ENCODE measurements around the gene CACUL1.
"Not testable (repeated sequence)": the region's sequence is repeated elsewhere in the genome, so short reads cannot be mapped to it uniquely, and the experiment has no call there.

CACUL1 gene

DNA sequence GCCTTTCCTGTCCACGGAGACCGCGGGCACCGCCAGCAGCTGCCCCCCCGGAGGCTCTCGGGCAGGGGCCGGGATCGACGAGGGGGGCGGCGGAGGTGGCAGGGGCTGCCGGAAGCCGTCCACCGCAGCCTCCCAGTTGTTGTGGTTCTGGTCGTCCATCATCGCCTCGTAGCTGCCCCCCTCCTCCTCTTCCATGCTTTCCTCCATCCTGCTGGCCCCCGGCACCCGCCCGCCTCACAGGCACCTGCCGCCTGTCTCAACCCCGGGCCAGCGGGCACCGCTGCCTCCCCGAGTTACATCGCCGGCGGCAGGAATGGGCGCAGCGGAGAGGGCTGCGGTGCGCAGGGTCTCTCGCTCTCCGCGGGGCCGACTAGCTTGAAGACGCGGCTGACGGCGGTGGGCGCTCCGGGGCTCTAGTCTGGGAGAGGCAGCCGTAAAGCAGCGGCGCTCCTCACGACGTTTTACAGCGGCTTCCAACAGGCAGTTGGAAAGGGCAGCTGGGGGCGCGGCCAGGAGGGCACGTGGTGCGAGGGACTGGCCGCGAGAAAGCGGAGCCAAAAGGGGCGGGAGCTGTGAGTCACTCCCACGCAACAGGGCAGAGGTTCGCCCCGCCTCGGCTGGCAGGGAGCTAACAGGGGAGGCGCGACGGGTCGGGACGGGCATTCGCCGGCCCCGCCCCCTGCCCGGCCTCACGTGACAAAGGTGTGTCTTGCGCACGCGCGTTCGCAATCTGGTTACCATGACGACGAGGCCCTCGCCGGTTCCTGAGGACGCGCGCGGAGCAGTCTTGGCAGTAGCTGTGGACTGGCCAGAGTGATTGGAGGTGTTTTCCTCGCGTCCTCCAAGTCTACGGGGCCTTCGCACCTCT lies at the start of gene CACUL1:
TSS of gene CACUL1 (minus strand) at position 415 of the 868 bp plus-strand sequence. CDS start at position 207, 208 bp downstream.
- in situ Hi-C loops (cut with HindIII; ENCODE audit: low sequenced_read_pairs) = no loop called here

DNA sequence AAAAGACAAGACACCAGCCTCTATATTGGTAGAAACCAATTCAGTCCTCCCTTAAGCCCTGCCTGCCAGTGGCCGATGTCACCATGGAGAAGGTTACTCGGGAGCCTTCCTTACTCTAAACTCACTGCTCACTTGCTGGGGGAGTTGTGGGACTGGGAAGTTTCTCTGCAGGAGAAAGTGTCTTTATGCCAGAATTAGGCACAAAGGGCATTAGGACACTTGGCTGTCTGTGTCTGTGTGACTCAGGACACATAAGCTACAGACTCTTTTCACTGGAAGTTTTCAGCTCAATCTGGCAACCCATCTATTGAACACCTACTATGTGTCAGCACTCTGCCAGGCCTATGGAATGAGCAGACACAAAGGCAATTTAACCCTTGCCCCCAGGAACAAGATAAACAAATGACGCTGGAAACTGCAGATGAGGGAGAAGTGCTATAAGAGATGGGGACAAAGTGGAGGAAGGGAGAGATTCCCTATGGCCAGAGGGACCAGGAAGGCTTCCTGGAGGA lies 49.5 kb upstream of the CACUL1 start:
- in situ Hi-C loops (cut with HindIII; ENCODE audit: low sequenced_read_pairs) = no loop called here

DNA sequence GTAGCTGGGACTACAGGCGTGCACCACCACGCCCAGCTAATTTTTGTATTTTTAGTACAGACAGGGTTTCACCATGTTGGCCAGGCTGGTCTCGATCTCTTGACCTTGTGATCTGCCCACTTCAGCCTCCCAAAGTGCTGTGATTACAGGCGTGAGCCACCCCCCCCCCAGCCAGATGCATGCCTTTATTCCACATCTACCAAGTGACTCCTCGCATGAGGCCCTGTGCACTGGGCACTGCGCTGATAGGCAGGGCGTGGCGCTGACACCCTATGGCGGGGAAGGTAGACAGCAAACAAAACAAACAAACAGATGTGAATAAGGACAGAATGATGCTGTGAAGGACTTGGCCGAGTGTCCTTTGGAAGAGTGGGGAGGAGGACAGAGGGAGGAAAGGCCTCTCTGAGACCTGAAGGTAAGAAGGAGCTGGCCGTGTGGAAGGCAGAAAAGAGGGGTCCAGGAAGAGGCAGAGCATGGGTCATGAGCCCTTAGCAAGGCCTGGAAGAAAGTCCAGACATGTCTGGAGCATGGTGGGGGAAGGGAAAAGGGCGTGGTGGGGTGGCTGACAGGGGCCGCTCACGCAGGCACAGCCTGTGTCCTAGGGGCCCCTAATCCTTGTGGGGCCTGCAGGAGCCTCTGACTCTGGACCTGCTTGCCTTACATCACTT lies 47.5 kb upstream of the CACUL1 start:
- in situ Hi-C loops (cut with HindIII; ENCODE audit: low sequenced_read_pairs) = no loop called here

DNA sequence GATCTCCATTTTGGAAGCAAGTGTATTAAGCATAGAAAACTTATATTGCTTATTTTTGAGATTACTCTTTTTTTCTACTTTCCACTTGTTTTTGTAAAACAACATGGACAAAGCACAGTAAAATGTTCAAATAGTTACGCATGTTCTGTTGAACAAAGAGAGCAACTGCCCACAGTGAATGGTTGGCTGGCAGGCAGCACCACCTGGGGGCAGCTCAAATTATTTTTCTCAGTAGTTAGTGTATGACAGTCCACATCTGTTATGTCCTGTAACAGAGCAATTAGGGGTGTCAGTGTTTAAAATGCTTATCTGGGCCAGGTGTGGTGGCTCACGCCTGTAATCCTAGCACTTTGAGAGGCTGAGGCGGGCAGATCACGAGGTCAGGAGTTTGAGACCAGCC lies 46.1 kb upstream of the CACUL1 start:
- in situ Hi-C loops (cut with HindIII; ENCODE audit: low sequenced_read_pairs) = no loop called here

DNA sequence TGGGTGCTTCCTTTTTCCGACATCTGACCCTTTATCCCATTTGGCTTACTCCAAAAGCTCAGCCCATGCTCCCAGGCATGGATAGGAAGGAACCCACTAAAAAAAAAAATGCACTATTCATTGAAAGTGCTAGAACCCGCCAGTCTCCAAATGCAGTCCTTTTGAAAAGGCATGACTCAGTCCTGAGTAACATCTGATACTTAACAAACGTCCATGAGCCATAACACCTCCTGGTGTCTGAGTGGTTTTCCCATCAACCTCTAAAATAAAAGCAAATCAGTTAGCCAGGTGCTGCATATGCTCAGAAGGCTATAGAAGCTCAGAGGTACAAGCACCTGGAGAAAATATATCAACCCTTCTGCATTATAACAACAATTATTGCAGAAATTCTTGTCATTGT lies 45.0 kb upstream of the CACUL1 start:
- in situ Hi-C loops (cut with HindIII; ENCODE audit: low sequenced_read_pairs) = loop anchor here (5.0 kb wide), 2 partner anchors 53 to 97 kb away; no protein-coding TSS in a partner anchor

DNA sequence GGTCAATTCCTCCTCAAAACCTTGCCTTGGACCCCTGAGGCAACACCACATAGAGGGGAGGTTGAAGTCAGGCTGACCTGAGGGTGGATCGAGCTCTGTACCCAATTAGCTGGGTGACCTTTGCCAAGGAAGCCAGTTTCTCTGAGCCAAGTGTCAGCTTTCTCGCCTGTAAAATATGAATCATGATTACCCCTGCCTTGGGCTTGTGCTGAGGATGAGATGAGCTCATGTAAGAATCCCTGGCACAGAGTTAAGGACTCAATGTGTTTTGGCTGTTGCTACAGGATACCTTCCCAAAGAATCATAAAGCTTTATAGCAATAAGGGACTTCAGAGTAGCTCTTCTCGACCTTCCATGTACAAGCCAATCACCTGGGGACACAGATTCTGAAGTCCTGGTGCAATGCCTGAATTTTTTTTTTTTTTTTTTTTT lies 43.5 kb upstream of the CACUL1 start:
- in situ Hi-C loops (cut with HindIII; ENCODE audit: low sequenced_read_pairs) = loop anchor here (5.0 kb wide), 2 partner anchors 54 to 96 kb away; no protein-coding TSS in a partner anchor

DNA sequence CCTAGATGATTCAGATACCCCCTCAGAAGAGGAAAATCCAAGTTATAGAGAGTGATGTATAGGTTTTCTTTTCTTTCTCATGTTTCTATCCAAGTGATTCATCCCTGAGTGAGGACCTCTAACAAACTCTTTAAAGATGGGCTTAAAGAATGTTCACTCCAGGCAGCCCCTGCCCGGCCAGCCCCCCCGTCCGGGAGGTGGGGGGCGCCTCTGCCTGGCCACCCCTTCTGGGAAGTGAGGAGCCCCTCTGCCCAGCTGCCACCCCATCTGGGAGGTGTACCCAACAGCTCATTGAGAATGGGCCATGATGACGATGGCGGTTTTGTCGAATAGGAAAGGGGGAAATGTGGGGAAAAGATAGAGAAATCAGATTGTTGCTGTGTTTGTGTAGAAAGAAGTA lies 40.2 kb upstream of the CACUL1 start:
- in situ Hi-C loops (cut with HindIII; ENCODE audit: low sequenced_read_pairs) = loop anchor here (5.0 kb wide), 2 partner anchors 57 to 93 kb away; no protein-coding TSS in a partner anchor

DNA sequence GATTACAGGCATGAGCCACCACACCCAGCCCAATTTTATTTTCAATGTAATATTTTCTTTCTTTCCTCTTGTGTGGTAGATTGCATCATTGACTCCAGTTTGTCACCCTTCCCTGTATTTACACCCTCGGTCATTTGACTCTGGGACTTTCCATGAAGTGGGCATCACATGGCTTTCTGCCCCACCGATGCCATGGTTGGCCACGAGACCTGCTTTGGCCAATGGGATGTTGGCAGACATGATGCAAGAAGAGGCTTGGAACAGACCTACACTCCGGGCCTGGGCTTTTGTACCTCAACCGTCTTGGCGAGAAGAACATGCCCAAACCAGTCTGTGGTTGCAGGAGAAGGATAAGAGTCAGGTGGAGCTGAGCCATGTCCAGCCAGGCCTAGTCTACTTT lies 38.8 kb upstream of the CACUL1 start:
- in situ Hi-C loops (cut with HindIII; ENCODE audit: low sequenced_read_pairs) = no loop called here

DNA sequence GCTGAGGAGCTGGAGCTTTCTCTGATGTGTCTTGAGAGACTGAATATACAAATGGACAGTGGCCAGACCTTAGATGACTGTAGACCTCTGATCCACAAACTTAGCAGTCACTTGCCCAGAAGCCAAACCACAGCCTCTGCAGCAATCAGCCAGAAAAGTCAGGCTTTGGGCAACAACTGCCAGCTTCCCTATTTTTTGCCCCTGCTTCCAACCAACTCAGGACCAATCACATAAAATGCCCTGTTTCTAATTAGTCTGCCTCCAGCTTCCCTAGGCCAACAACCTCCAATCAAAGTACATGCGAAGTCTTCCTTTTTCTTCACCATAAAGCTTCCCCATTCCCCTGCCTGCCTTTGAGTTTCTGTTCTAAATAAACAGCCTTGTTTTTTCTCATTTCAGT lies 37.8 kb upstream of the CACUL1 start:
- in situ Hi-C loops (cut with HindIII; ENCODE audit: low sequenced_read_pairs) = no loop called here

DNA sequence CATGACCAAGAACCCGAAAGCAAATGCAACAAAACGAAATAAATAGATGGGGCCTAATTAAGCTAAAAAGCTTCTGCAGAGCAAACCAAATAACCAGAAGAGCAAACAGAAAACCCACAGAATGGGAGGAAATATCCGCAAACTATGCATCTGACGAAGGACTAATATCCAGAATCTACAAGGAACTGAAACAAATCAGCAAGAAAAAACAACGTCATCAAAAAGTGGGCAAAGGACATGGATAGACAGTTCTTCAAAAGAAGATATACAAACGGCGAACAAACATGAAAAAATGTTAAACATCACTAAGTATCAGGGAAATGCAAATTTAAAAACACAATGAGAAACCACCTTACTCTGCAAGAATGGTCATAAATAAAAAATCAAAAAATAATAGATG lies 35.3 kb upstream of the CACUL1 start:
- in situ Hi-C loops (cut with HindIII; ENCODE audit: low sequenced_read_pairs) = no loop called here

DNA sequence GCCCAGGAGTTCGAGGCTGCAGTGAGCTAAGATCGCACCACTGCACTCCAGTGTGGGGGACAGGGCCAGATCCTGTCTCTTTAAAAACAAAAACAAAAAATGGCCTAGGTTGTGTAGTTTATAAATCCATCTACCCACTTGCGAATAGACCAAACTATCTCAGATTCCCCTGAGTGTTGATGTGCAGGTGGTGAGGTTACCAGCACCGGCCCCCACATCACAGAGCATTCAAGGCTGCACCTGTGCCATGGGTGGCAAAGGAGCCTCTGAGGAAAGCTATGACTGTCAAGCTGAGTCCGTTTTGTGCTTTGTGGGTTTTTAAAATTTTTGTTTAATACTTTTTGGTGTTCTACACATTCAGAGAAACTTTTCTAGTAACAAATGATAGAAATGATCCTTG lies 30.8 kb upstream of the CACUL1 start:
- in situ Hi-C loops (cut with HindIII; ENCODE audit: low sequenced_read_pairs) = no loop called here

DNA sequence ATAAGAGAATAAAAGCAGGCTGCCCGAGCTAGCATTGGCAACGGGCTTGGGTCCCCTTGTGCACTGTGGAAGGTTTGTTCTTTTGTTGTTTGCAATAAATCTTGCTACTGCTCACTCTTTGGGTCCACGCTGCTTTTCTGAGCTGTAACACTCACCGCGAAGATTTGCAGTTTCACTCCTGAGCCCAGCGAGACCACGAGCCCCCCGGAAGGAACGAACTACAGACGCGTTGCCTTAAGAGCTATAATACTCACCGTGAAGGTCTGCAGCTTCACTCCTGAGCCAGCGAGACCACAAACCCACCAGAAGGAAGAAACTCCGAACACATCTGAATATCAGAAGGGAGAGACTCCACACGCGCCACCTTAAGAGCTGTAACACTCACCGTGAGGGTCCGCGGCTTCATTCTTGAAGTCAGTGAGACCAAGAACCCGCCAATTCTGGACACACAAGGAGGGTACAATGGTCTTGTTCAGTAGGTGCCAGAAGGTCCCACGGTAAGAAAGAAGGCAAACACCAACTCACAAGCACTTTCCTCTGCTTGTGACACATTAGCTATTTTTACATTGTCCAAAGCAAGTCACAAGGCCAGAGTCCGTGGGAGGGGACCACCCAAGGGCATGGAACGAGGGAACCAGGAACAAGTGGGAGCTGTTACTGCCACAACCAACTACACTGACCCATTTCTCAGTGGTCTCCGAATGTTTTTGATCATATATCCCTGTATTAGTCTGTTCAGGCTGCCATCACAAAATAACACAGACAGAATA lies 29.2 kb upstream of the CACUL1 start:
- in situ Hi-C loops (cut with HindIII; ENCODE audit: low sequenced_read_pairs) = no loop called here

DNA sequence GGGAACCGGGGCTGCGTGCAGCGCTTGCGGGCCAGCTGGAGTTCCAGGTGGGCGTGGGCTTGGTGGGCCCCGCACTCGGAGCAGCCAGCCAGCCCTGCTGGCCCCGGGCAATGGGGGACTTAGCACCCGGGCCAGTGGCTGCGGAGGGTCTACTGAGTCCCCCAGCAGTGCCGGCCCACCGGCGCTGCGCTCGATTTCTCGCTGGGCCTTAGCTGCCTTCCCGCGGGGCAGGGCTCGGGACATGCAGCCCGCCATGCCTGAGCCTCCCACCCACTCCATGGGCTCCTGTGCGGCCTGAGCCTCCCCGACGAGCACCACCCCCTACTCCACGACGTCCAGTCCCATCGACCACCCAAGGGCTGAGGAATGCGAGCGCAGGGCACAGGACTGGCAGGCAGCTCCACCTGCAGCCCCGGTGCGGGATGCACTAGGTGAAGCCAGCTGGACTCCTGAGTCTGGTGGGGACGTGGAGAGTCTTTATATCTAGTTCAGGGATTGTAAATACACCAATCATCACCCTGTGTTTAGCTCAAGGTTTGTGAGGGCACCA lies 28.2 kb upstream of the CACUL1 start:
- in situ Hi-C loops (cut with HindIII; ENCODE audit: low sequenced_read_pairs) = not testable (repeated sequence)

DNA sequence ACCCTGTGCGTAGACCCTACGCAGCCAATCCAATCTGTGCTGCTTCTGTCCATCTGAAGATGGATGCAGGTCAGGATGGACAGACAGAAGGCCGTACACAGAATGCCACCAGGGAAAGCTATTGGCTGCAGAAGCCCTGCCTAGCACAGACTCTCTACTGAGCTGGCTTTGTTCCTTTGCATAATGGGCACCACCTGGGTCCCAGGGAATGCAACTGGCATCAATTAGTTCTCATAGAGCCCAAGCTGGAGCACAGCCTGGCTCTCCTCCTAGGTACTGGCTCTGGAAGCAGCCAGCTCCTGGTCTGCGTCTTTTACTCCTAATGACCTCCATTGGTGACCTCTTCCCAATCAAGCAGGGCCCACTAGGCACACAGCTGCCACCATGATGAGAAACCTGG lies 26.8 kb upstream of the CACUL1 start:
- in situ Hi-C loops (cut with HindIII; ENCODE audit: low sequenced_read_pairs) = no loop called here

DNA sequence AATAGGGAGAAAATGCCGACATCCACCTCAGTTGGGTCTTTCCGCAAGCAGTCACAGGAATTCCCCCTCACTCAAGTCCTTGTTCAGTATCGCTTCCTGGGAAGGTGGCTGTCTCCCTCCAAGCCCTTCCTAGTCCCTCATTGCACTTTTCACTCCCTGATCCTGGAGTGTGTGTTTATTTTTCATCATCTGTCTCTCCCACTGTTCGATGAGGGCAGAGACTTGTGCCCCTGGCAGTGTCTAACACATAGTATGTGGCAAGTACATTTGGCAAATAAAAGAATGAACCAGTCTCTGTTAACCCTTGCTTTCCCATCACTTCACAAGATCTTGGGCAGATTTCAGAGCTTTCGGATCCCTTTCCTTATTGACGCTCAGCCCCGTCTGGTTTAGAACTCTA lies 24.0 kb upstream of the CACUL1 start:
- in situ Hi-C loops (cut with HindIII; ENCODE audit: low sequenced_read_pairs) = loop anchor here (10.0 kb wide), 1 partner anchor 74 kb away; no protein-coding TSS in a partner anchor

DNA sequence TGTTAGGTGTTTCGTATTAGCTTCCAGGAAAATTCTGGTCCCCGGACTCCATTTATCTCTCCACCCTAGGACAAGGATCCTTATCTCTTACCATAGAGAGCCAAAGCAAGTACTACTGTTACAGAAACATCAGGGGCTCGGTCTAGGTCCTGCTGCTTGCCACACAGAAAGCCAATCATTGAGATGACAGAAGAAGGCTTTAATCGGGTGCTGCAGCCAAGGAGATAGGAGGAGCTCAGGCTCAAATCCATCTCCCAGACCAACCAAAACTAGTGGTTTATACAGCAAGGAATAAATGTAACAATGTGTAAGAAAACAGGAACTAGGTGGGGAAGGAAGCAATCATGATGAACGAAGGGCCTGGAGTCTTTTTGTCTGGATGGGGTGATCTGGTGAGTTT lies 22.2 kb upstream of the CACUL1 start:
- in situ Hi-C loops (cut with HindIII; ENCODE audit: low sequenced_read_pairs) = loop anchor here (10.0 kb wide), 1 partner anchor 72 kb away; no protein-coding TSS in a partner anchor

DNA sequence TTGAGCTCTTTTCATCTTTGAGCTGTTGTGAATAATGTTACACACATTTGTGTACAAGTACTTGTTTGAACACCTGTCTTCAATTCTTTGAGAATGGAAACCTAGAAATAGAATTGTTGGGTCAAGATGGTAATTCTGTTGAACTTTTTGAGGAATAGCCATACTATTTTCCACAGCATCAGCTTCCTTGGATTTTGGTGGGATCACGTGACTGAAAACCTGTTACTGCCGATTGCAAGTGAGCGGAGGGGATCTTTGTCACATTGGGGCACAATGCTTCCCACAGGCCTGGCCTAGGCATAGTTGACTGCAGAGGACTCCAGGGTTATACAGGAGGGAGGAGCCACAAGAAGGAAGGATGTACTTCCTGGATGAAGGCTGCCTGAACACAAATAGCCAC lies 21.3 kb upstream of the CACUL1 start:
- in situ Hi-C loops (cut with HindIII; ENCODE audit: low sequenced_read_pairs) = loop anchor here (10.0 kb wide), 1 partner anchor 71 kb away; no protein-coding TSS in a partner anchor

DNA sequence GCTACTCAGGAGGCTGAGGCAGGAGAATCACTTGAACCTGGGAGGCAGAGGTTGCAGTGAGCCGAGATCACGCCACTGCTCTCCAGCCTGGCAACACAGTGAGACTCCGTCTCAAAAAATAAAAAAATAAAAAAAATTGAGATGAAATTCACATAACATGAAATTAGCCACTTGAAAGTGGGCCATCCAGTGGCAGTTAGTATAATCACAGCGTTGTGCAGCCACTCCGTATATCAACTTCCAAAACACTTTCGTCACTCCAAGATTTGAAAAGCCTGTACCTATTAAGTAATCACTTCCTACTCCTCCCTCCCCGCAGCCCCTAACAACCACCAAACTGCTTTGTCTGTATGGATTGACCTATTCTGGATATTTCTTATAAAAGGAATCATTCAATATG lies 20.7 kb upstream of the CACUL1 start:
- in situ Hi-C loops (cut with HindIII; ENCODE audit: low sequenced_read_pairs) = loop anchor here (10.0 kb wide), 1 partner anchor 71 kb away; no protein-coding TSS in a partner anchor

DNA sequence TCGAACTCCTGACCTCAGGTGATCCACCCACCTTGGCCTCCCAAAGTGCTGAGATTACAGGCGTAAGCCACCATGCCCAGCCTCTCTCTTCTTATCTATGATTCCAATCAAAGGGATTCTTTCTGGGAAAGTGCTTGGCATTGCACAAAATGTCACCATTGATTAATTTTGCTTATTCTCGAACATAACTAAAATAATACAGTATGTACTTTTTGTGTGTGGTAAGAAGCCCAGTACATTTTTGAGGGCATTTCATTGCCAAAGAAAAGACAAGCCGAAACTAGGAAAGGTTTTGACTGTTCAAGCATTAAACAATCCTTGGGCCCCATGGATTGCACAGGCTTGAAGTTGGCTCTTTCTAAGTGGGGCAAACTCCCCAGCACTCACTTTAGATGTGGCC lies 18.3 kb upstream of the CACUL1 start:
- in situ Hi-C loops (cut with HindIII; ENCODE audit: low sequenced_read_pairs) = loop anchor here (10.0 kb wide), 1 partner anchor 68 kb away; no protein-coding TSS in a partner anchor

DNA sequence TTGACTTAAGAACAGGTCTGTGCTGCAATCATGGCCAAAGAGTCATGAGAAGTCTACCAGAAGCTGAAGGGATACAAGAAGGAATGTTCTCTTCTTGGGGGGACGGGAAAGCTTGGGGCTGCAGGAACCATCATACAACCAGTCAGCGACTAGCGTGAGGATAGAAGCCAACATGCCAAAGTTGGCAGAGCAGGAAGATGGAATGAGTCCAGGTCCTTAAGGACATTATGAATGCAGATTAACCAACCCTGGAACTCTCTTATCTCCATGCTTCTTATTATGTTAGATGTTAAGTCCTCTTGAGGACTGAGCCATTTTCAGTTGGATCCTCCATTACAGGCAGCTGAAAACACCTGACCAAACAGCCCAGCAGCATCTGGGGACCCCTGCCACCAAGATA lies 17.2 kb upstream of the CACUL1 start:
- in situ Hi-C loops (cut with HindIII; ENCODE audit: low sequenced_read_pairs) = loop anchor here (10.0 kb wide), 1 partner anchor 67 kb away; no protein-coding TSS in a partner anchor

All from endothelial cell of hepatic sinusoid (primary cell).